MM.1S (cell line): ENCODE results near the gene PSMD3.

Source experiments
- DNase-seq: peaks from one replicate; pipeline ENCODE4 v3.0.0-alpha.2; 2015
- H2AFZ ChIP-seq: fragments of 300-600 bp; sonication (generic); 2 replicates; pipeline ENCODE4 v1.6.0; 2016; ENCODE audit warnings: antibody characterized with exemption, low read length
- H3F3A ChIP-seq: fragments of 300-600 bp; sonication (generic); 2 replicates; pipeline ENCODE4 v1.6.1; 2016; ENCODE audit warnings: mild to moderate bottlenecking, antibody characterized with exemption, low read length, moderate library complexity, mixed read lengths; ENCODE audit not compliant: insufficient read depth
- H3K27ac ChIP-seq: fragments of 300-600 bp; sonication (generic); 2 replicates; pipeline ENCODE4 v1.5.1; 2016; ENCODE audit warnings: mild to moderate bottlenecking, low read length
- H3K27me3 ChIP-seq: fragments of 300-600 bp; sonication (generic); replicated peaks from 2 replicates; pipeline ENCODE4 v1.6.0; 2016; ENCODE audit warnings: low read length; ENCODE audit not compliant: insufficient read depth
- H3K36me3 ChIP-seq: fragments of 300-600 bp; sonication (generic); replicated peaks from 2 replicates; pipeline ENCODE4 v1.6.1; 2016; ENCODE audit warnings: mild to moderate bottlenecking, low read length, mixed read lengths; ENCODE audit not compliant: insufficient read depth
- H3K4me1 ChIP-seq: fragments of 300-600 bp; sonication (generic); 2 replicates; pipeline ENCODE4 v1.6.1; 2016; ENCODE audit warnings: low read length, mixed read lengths
- H3K4me2 ChIP-seq: fragments of 300-600 bp; sonication (generic); 2 replicates; pipeline ENCODE4 v1.6.0; 2016; ENCODE audit warnings: low read depth, low read length
- H3K4me3 ChIP-seq: fragments of 300-600 bp; sonication (generic); 2 replicates; pipeline ENCODE4 v1.5.1; 2016; ENCODE audit warnings: low read length, mixed read lengths
- H3K79me2 ChIP-seq: fragments of 300-600 bp; sonication (generic); 2 replicates; pipeline ENCODE4 v1.6.1; 2016; ENCODE audit warnings: mixed run types, low read length, mixed read lengths
- H3K9ac ChIP-seq: fragments of 300-600 bp; sonication (generic); 2 replicates; pipeline ENCODE4 v1.6.1; 2016; ENCODE audit warnings: low read length, mixed read lengths
- H3K9me2 ChIP-seq: fragments of 300-600 bp; sonication (generic); replicated peaks from 2 replicates; pipeline ENCODE4 v1.6.1; 2016; ENCODE audit warnings: mild to moderate bottlenecking, low read length, mixed read lengths; ENCODE audit not compliant: insufficient read depth
- H3K9me3 ChIP-seq: fragments of 300-600 bp; sonication (generic); replicated peaks from 2 replicates; pipeline ENCODE4 v1.6.1; 2016; ENCODE audit warnings: mild to moderate bottlenecking, low read length, mixed read lengths; ENCODE audit not compliant: insufficient read depth
- H4K20me1 ChIP-seq: fragments of 300-600 bp; sonication (generic); 2 replicates; pipeline ENCODE4 v1.6.1; 2016; ENCODE audit warnings: mild to moderate bottlenecking, low read length, moderate library complexity, mixed read lengths; ENCODE audit not compliant: insufficient read depth
- EZH2 ChIP-seq: fragments of 300-600 bp; sonication (generic); optimal IDR thresholded peaks from 2 replicates; pipeline ENCODE3; 2017; ENCODE audit warnings: low read depth, mild to moderate bottlenecking, antibody characterized with exemption, low read length, mixed read lengths
- EZH2phosphoT487 ChIP-seq: fragments of 300-600 bp; sonication (generic); IDR thresholded peaks from 2 replicates; pipeline ENCODE4 v1.6.1; 2018; ENCODE audit warnings: antibody characterized with exemption, low read length
- TF ChIP-seq, protein P1 (sequence below): fragments of 300-600 bp; sonication (generic); IDR thresholded peaks from 2 replicates; pipeline ENCODE4 v1.5.1; 2016; ENCODE audit warnings: antibody characterized with exemption, low read length, mixed read lengths

Gene PSMD3

DNA sequence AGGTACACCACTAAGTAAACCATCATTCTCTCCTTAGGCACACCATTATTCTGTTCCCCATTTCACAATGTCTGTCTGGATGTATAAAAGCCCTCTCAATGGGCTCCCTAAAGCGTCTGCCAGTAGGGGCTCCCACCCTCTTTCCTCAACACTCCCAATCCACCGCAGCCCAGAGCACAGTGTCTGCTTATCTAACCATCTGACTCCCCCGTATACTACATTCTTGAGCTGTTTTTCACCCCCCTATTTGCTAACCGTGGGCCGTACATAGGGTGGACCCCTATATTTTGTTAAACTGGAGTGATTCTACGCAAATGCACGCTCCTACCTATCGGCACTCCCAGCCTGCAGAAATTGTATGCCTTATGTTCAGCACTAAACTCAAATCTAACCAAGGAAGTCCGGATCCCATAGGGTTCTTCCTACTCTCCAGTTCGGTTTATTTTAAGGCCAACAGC, 685 bp upstream of the PSMD3 start:
- no peaks in the 10 kb centered on the region for H3K9me2 ChIP-seq
- H3K4me1 ChIP-seq: peaks cover 17% of the 10 kb centered on the region; the same call in 1 of the 2 replicates
- peak overlapping the region; percentile 92 for H2AFZ ChIP-seq

DNA sequence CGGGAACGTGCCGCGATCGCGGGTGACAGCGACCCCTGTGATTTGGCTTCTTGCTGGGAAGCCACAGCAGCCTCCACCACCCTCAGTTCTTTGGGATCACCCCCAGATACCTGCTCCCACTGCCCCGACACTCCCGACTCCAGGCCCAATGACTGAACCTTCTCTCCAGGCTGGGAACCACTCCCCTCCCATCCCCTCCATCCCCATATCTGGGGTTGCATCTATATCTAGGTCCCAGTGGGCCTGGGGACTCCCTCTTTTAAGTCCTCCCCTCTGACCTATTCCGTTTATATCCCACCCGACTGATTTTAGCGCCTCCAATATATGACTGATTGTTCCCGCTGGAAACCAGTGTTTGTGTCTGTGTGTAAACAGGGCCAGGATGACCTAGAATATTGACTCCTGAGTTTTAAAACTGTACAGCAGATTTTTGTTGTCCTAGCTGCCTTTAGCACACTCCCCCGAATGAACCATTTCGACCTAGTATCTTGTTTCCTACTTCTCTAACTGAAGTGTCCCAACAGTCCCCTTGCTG, 667 bp downstream of the PSMD3 start:
- H3K36me3 ChIP-seq: peaks cover 9% of the 10 kb centered on the region
- TF ChIP-seq EZH2phosphoT487 (no peak), EZH2 (no peak)
- TF ChIP-seq, protein P1, sequence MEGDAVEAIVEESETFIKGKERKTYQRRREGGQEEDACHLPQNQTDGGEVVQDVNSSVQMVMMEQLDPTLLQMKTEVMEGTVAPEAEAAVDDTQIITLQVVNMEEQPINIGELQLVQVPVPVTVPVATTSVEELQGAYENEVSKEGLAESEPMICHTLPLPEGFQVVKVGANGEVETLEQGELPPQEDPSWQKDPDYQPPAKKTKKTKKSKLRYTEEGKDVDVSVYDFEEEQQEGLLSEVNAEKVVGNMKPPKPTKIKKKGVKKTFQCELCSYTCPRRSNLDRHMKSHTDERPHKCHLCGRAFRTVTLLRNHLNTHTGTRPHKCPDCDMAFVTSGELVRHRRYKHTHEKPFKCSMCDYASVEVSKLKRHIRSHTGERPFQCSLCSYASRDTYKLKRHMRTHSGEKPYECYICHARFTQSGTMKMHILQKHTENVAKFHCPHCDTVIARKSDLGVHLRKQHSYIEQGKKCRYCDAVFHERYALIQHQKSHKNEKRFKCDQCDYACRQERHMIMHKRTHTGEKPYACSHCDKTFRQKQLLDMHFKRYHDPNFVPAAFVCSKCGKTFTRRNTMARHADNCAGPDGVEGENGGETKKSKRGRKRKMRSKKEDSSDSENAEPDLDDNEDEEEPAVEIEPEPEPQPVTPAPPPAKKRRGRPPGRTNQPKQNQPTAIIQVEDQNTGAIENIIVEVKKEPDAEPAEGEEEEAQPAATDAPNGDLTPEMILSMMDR: no peak
- H4K20me1 ChIP-seq: peaks cover 6% of the 10 kb centered on the region; the same call in 1 of the 2 replicates
- peaks cover 17% of the 10 kb centered on the region; the same call in 1 of the 2 replicates for H3K4me1 ChIP-seq
- peak overlapping the region; percentile 83 for H3K27ac ChIP-seq
- H2AFZ ChIP-seq: peak overlapping the region; percentile 51
- H3K4me2 ChIP-seq: peak overlapping the region; percentile 90
- no peaks in the 10 kb centered on the region for H3K9me3 ChIP-seq
- H3F3A ChIP-seq: no peaks in the 10 kb centered on the region
- no peak for DNase-seq
- H3K9ac ChIP-seq: peak overlapping the region; percentile 99
- H3K27me3 ChIP-seq: peaks cover 6% of the 10 kb centered on the region; the same call in 1 of the 2 replicates
- H3K4me3 ChIP-seq: peak overlapping the region; percentile 90
- no peaks in the 10 kb centered on the region for H3K9me2 ChIP-seq
- peaks cover 54% of the 10 kb centered on the region for H3K79me2 ChIP-seq

More for the DNA sequence above, 685 bp upstream of the PSMD3 start:
- Histone ChIP-seq H3K9me3 (no peaks in the 10 kb centered on the region), H4K20me1 (peaks cover 6% of the 10 kb centered on the region; the same call in 1 of the 2 replicates), H3K4me3 (peak overlapping the region; percentile 90), H3K79me2 (peaks cover 41% of the 10 kb centered on the region), H3F3A (no peaks in the 10 kb centered on the region), H3K9ac (peak overlapping the region; percentile 99; the same call in 1 of the 2 replicates), H3K4me2 (peak overlapping the region; percentile 93), H3K27me3 (peaks cover 6% of the 10 kb centered on the region; the same call in 1 of the 2 replicates), H3K36me3 (peaks cover 7% of the 10 kb centered on the region), H3K27ac (peak overlapping the region; percentile 83; the same call in 1 of the 2 replicates)
- peak; percentile 24 for DNase-seq
- no peak for TF ChIP-seq EZH2phosphoT487
- TF ChIP-seq, protein P1: 0 out of 2 replicates have a peak, but pooled peaks have one; percentile 7
- no peak for TF ChIP-seq EZH2

DNA sequence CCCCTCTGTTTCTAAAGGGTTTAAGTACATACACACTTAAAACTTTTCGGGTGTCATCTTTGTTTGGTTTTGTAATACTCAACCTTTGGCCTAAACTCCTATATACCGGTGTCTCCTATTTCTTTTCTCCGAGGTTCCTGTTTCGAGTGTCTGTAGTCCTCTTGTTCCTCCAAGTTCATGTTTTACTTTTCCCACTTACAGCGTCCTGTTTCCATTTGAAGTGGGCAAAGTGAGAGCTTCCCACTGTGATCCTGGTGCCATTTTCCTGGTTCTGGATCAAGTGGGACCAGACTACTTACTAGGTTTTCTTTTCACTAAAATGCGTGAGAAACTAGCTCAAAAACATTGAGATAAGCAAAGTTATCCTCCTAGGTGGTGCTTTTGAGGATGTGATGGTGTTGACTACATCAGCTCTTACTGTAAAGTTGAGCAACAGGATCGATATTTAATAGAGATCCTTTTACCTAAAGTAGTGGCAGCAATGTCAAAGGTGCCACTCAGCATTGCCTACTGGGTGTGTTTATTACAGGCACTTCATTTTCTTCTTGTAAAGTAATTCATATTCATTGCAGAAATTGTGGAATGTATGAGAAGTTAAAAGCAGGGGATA, 1.3 kb downstream of the PSMD3 start:
- no peaks in the 10 kb centered on the region for H3K9me3 ChIP-seq
- H3F3A ChIP-seq: no peaks in the 10 kb centered on the region
- H3K4me3 ChIP-seq: peak overlapping the region; percentile 90
- H3K9ac ChIP-seq: peak overlapping the region; percentile 99
- H3K4me2 ChIP-seq: peak overlapping the region; percentile 90
- peaks cover 14% of the 10 kb centered on the region for H3K36me3 ChIP-seq
- peak overlapping the region; percentile 83; the same call in 1 of the 2 replicates for H3K27ac ChIP-seq
- no peaks in the 10 kb centered on the region for H3K9me2 ChIP-seq
- H4K20me1 ChIP-seq: peaks cover 6% of the 10 kb centered on the region; the same call in 1 of the 2 replicates
- H3K79me2 ChIP-seq: peaks cover 60% of the 10 kb centered on the region
- H3K27me3 ChIP-seq: peaks cover 6% of the 10 kb centered on the region; the same call in 1 of the 2 replicates
- peaks cover 17% of the 10 kb centered on the region; the same call in 1 of the 2 replicates for H3K4me1 ChIP-seq
- TF ChIP-seq EZH2phosphoT487: no peak
- no peak overlapping the region for H2AFZ ChIP-seq
- DNase-seq: no peak
